GM12873 (cell line): ENCODE measurements around the gene FSTL1.

ENCODE experiments used
- TF ChIP-seq, protein P1 (sequence below): IDR thresholded peaks from 2 replicates; pipeline ENCODE4 v1.5.1; 2012; ENCODE audit warnings: low read depth, mild to moderate bottlenecking, moderate library complexity, low read length, control low read depth; ENCODE audit not compliant: insufficient read depth; ENCODE audit errors: missing control alignments

FSTL1 gene

DNA sequence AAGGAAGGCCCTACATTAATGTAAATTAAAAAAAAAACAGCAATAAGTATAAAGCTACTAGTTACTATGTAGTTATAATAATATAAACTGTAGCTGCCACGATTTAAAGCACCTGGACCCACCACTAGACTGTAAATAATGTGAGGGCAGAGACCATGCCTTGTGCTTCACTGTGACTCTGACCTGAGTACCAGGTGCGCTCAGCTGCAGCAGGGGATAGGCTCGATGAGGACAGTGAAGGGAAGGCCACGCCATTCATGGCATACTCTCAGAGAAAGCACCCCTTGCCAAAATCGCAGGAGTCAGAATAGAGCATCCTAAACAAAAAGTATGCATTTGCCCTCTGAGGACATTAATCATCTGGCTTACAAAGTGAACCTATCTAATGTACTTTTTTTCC lies 5.1 kb downstream of the FSTL1 start:
- TF ChIP-seq, protein P1, sequence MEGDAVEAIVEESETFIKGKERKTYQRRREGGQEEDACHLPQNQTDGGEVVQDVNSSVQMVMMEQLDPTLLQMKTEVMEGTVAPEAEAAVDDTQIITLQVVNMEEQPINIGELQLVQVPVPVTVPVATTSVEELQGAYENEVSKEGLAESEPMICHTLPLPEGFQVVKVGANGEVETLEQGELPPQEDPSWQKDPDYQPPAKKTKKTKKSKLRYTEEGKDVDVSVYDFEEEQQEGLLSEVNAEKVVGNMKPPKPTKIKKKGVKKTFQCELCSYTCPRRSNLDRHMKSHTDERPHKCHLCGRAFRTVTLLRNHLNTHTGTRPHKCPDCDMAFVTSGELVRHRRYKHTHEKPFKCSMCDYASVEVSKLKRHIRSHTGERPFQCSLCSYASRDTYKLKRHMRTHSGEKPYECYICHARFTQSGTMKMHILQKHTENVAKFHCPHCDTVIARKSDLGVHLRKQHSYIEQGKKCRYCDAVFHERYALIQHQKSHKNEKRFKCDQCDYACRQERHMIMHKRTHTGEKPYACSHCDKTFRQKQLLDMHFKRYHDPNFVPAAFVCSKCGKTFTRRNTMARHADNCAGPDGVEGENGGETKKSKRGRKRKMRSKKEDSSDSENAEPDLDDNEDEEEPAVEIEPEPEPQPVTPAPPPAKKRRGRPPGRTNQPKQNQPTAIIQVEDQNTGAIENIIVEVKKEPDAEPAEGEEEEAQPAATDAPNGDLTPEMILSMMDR: no peak

DNA sequence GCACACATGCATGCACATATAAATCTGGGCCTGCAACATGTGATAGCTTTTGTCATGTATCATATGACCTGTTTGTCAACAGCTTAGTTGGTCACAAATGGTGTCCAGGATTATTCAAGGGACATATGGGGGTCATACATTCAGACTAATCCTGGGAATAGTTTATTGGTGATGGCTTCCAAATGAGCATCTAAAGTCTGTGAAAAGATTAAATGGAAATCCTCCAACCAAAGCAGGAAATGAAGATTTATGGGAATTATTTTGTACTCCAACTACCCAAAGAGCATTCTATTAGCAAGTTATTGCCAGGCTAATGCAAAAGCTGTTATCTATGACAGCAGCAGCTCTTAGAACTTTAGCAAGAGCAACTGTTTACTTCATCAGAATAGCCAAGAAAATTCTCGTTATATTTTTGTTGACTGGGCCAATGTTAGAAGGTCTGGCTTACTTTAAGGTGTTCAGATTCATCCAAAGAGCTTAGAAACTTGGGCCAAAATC lies 7.1 kb downstream of the FSTL1 start:
- TF ChIP-seq, protein P1: no peak

DNA sequence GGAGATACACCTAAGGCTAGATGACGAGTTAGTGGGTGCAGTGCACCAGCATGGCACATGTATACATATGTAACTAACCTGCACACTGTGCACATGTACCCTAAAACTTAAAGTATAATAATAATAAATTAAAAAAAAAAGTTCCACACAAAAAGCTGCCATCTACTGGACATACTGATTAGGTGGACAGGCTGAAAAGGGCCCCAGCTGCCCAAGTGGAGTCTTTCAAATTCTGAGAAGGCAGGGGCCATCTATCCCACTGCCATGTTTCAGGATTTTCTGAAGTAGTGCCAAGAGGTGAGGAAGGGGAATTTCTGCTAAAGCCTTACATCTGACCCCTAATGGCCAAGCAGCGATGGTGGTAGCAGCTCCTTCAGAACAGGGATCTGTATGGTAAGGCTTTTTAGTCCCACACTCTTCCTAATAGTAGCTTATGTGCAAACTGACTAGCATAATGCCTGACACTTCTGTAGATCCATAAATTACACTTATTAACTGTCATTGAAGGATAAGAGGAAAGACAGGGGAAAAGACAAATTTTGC lies 7.7 kb downstream of the FSTL1 start:
- TF ChIP-seq, protein P1: no peak

DNA sequence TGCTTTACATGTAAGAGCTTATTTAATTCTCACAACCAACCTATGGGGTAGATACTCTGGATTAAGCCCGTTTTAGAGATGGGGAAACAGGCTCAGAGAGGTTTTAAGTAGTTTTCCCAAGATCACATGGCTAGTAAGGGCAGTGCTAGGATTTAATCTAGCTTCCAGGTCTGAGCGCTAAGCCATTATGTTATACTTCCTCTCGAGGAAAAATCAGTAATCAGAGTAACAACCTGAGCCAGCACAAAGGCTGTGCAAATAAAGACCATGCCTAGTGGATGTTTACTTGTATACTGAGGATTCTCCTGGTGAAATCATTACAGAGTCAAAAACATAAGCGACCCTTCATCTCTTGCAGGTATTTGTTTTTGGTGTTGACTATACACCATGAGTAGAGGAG lies 9.0 kb downstream of the FSTL1 start:
- TF ChIP-seq, protein P1: no peak

DNA sequence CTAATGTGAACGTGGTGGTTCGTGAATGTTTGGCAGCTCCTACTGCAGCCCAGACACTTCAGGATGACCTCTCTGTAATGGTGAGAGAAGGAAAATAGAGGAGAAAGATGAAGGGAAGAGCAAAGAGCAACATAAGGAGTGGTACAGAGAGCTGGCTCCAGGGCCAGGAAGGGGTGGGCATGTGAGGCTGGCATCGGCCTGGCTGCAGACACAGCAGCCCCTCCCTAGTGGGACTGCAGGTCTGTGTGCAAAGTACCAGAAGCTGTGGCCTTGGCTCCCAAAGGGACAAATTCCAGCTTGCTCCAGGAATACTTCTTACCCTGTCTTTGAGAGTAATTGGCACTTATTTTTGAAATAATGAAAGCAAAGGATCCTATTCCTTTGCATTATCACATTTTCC lies 10.0 kb downstream of the FSTL1 start:
- TF ChIP-seq, protein P1: no peak

DNA sequence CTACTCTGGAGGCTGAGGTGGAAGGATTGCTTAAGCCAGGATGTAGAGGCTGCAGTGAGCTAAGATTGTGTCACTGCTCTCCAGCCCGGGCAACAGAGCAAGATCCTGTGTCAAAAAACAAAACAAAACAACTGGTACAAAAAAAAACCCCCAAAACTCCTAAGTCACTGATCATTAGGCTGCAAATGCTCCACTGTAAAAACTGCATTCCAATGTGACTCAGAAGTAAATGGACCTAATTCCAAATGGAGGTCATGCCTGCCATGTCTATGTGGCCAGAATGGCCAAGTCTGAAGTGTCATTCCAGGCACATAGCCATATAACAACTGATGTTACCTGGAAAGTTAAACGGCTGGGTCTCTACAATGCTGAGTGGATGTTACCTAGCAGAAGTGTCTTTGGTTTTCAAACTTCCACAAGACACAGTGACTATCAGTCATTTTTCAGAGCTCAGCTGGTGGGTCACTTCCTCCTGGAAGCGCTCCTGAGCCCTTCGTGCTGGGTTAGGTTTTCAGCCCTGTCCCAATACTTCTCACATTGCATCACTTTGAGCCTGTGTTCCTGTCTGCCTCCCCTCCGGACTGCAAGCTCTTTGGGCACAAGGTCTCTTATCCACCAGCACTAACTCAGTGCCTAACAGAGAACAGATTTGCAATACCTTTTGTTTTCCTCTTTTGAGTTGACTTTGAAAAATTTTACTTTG lies 10.6 kb downstream of the FSTL1 start:
- TF ChIP-seq, protein P1: no peak

DNA sequence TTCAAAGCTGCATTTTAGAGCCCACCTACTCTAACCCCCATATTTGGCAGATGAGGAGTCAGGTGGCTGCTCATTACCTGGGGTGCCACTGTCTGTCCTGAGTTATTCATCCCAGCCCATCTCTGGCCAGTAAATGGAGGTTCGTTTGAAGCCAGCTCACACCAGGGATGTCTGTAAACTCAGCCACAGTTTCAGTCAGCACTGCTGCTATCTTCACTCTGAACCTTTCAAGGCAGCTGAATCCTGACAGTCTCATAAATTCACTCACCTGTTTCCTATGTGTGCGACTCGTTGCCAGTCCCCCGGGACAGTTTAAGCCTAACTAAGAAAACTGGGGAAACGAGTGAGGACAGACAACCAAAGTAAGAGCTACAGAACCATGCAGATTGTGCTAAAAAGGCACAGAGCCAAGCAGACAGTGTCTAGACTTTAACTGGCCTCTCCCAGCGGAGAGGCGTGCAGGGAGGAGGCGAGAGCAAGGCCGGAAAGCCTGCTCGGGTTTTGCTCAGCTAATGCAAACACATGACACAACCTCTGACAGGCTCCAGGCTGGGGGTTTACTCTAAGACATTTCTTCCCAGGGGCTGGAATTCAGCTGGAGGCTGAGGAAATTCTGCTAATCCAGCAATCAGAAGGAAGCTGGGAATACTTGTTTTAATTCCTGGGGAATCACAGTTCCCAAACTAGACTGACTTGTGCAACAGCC lies 12.0 kb downstream of the FSTL1 start:
- TF ChIP-seq, protein P1: no peak
